ENCODE measurements around the gene SUGP1. TPM values are rescaled to one million over a fixed set of nuclear protein-coding genes. Genes with fewer than 3 reads are reported as not detected.

SUGP1 gene
- total RNA-seq, 1 experiment from 2014 or later: 81.3 TPM

DNA sequence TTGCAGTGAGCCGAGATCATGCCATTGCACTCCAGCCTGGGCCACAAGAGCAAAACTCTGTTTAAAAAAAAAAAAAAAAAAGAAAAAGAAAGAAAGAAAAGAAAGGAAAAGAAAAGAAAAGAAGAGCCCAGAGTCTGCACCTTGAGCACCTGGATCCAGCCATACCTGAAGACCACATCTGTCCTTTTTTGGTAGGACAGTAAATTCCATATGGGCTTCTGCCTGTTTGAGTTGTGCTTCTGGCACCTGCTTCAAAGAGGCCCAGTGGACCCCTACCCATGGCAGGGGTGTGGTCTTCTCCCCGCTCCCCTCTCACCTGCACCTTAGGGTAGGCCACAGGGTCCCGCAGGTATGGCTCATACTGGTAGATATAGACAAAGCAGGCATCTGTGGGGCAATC lies 53.0 kb downstream of the SUGP1 start:
- DNase-seq (ENCODE audit: low spot score): no peak
- Mint-ChIP-seq H3K27me3 (ENCODE audit: low read depth) (peaks cover 61% of the 10 kb centered on the region), H3K9me3 (no peaks in the 10 kb centered on the region), H3K36me3 (no peaks in the 10 kb centered on the region), H3K4me1 (peaks cover 10% of the 10 kb centered on the region), H3K4me3 (no peak overlapping the region), H3K27ac (no peak overlapping the region)
- ChIA-PET POLR2A (no interaction called here), CTCF (no interaction called here)
- TF ChIP-seq NR3C1 (CRISPR knock-in tag; conservative IDR thresholded peaks at IDR 0.05; ENCODE audit: low read depth): no peak
- TF ChIP-seq, protein P1, sequence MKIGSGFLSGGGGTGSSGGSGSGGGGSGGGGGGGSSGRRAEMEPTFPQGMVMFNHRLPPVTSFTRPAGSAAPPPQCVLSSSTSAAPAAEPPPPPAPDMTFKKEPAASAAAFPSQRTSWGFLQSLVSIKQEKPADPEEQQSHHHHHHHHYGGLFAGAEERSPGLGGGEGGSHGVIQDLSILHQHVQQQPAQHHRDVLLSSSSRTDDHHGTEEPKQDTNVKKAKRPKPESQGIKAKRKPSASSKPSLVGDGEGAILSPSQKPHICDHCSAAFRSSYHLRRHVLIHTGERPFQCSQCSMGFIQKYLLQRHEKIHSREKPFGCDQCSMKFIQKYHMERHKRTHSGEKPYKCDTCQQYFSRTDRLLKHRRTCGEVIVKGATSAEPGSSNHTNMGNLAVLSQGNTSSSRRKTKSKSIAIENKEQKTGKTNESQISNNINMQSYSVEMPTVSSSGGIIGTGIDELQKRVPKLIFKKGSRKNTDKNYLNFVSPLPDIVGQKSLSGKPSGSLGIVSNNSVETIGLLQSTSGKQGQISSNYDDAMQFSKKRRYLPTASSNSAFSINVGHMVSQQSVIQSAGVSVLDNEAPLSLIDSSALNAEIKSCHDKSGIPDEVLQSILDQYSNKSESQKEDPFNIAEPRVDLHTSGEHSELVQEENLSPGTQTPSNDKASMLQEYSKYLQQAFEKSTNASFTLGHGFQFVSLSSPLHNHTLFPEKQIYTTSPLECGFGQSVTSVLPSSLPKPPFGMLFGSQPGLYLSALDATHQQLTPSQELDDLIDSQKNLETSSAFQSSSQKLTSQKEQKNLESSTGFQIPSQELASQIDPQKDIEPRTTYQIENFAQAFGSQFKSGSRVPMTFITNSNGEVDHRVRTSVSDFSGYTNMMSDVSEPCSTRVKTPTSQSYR (CRISPR knock-in tag; IDR thresholded peaks at IDR 0.05): no peak
- no peak for TF ChIP-seq MXD4 (CRISPR knock-in tag; IDR thresholded peaks at IDR 0.05; ENCODE audit: borderline replicate concordance)
- no peak for TF ChIP-seq ZNF219 (CRISPR knock-in tag; IDR thresholded peaks at IDR 0.05; ENCODE audit: borderline replicate concordance)
- TF ChIP-seq, protein P2, sequence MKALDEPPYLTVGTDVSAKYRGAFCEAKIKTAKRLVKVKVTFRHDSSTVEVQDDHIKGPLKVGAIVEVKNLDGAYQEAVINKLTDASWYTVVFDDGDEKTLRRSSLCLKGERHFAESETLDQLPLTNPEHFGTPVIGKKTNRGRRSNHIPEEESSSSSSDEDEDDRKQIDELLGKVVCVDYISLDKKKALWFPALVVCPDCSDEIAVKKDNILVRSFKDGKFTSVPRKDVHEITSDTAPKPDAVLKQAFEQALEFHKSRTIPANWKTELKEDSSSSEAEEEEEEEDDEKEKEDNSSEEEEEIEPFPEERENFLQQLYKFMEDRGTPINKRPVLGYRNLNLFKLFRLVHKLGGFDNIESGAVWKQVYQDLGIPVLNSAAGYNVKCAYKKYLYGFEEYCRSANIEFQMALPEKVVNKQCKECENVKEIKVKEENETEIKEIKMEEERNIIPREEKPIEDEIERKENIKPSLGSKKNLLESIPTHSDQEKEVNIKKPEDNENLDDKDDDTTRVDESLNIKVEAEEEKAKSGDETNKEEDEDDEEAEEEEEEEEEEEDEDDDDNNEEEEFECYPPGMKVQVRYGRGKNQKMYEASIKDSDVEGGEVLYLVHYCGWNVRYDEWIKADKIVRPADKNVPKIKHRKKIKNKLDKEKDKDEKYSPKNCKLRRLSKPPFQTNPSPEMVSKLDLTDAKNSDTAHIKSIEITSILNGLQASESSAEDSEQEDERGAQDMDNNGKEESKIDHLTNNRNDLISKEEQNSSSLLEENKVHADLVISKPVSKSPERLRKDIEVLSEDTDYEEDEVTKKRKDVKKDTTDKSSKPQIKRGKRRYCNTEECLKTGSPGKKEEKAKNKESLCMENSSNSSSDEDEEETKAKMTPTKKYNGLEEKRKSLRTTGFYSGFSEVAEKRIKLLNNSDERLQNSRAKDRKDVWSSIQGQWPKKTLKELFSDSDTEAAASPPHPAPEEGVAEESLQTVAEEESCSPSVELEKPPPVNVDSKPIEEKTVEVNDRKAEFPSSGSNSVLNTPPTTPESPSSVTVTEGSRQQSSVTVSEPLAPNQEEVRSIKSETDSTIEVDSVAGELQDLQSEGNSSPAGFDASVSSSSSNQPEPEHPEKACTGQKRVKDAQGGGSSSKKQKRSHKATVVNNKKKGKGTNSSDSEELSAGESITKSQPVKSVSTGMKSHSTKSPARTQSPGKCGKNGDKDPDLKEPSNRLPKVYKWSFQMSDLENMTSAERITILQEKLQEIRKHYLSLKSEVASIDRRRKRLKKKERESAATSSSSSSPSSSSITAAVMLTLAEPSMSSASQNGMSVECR (CRISPR knock-in tag; IDR thresholded peaks at IDR 0.05; ENCODE audit: borderline replicate concordance): no peak
- TF ChIP-seq, protein P3, sequence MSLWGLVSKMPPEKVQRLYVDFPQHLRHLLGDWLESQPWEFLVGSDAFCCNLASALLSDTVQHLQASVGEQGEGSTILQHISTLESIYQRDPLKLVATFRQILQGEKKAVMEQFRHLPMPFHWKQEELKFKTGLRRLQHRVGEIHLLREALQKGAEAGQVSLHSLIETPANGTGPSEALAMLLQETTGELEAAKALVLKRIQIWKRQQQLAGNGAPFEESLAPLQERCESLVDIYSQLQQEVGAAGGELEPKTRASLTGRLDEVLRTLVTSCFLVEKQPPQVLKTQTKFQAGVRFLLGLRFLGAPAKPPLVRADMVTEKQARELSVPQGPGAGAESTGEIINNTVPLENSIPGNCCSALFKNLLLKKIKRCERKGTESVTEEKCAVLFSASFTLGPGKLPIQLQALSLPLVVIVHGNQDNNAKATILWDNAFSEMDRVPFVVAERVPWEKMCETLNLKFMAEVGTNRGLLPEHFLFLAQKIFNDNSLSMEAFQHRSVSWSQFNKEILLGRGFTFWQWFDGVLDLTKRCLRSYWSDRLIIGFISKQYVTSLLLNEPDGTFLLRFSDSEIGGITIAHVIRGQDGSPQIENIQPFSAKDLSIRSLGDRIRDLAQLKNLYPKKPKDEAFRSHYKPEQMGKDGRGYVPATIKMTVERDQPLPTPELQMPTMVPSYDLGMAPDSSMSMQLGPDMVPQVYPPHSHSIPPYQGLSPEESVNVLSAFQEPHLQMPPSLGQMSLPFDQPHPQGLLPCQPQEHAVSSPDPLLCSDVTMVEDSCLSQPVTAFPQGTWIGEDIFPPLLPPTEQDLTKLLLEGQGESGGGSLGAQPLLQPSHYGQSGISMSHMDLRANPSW (CRISPR knock-in tag; conservative IDR thresholded peaks at IDR 0.05; ENCODE audit: low read depth): no peak
- TF ChIP-seq, protein P4, sequence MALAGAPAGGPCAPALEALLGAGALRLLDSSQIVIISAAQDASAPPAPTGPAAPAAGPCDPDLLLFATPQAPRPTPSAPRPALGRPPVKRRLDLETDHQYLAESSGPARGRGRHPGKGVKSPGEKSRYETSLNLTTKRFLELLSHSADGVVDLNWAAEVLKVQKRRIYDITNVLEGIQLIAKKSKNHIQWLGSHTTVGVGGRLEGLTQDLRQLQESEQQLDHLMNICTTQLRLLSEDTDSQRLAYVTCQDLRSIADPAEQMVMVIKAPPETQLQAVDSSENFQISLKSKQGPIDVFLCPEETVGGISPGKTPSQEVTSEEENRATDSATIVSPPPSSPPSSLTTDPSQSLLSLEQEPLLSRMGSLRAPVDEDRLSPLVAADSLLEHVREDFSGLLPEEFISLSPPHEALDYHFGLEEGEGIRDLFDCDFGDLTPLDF (CRISPR knock-in tag; IDR thresholded peaks at IDR 0.05): no peak
- TF ChIP-seq, protein P5, sequence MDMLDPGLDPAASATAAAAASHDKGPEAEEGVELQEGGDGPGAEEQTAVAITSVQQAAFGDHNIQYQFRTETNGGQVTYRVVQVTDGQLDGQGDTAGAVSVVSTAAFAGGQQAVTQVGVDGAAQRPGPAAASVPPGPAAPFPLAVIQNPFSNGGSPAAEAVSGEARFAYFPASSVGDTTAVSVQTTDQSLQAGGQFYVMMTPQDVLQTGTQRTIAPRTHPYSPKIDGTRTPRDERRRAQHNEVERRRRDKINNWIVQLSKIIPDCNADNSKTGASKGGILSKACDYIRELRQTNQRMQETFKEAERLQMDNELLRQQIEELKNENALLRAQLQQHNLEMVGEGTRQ (CRISPR knock-in tag; IDR thresholded peaks at IDR 0.05): no peak
- TF ChIP-seq, protein P6, sequence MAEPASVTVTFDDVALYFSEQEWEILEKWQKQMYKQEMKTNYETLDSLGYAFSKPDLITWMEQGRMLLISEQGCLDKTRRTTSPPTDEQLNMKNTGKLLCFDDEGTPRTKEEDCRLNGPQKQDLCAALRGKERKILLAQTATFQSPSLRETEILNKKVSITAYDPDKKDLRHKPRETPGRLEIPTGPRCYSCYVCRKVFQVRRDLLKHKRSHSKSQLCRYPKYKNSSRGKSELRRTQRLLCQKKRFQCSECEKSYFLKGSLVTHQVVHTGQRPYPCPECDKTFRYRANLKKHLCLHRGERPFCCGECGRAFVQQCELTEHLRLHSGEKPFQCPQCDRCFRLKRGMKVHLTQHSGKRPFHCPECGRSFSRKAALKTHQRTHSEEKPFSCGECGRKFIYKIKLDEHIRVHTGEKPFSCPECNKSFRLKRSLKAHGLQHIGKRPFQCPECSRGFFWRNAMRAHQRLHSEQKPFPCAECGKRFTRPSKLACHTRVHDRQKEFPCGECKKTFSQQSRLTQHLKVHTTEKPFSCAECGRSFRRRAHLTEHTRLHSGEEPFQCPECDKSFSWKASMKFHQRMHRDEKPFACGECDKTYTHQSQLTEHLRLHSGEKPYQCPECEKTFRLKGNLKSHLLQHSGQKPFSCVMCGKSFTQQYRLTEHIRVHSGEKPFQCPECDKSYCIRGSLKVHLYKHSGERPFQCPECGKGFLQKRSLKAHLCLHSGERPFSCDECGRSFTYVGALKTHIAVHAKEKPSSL (CRISPR knock-in tag; conservative IDR thresholded peaks at IDR 0.05): no peak
- no peak for TF ChIP-seq ZNF121 (CRISPR knock-in tag; IDR thresholded peaks at IDR 0.05)
- TF ChIP-seq NR2C2 (CRISPR knock-in tag; IDR thresholded peaks at IDR 0.05): no peak
- no peak for TF ChIP-seq PRRX2 (CRISPR knock-in tag; IDR thresholded peaks at IDR 0.05)
- ATAC-seq: no peak
